HG03457 (cell line): ENCODE measurements around the gene PDZD2.
"Not testable (repeated sequence)": the region's sequence is repeated elsewhere in the genome, so short reads cannot be mapped to it uniquely, and the experiment has no call there.

ENCODE experiments used
- ATAC-seq: cut with Tn5 transposase; IDR thresholded peaks from one replicate; pipeline ENCODE4 v1.9.1; 2021; ENCODE audit warnings: moderate number of reproducible peaks; ENCODE audit not compliant: unreplicated experiment

Gene PDZD2

DNA sequence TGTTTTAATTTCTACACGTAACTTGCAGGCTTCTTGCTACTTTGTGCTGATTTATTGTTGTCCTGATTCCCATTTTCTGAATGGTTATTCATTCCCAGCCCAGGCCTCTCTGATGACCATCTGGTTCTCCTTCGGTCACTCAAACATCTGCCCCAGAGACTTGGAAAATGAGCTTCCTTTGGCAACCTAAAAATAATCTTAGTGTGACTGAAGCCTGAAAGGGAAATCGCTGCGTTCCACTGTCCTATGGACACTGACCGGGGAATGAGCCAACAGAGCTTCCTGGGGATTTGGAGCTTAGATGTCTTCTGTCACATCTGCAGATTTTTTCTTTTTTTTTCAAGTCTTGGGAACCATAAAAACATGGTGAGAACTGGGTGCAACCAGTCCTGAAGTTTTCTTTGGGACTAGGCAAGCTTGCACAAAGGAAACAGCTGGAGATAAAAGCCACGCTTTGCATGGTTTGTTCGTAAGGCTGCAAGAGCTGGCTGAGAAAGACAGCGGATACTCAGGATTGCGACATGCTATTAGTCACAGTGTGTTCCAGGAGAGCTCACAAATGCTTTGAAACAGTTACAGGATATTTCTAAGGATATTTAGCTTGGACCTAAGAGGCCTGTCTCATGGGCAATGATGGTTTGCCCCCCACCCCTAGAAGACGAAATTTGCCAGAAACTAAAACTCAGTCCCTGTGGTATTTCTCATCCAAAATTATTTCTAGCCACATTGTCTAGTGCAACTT is 389.0 kb downstream of the PDZD2 start:
- no peak for ATAC-seq

DNA sequence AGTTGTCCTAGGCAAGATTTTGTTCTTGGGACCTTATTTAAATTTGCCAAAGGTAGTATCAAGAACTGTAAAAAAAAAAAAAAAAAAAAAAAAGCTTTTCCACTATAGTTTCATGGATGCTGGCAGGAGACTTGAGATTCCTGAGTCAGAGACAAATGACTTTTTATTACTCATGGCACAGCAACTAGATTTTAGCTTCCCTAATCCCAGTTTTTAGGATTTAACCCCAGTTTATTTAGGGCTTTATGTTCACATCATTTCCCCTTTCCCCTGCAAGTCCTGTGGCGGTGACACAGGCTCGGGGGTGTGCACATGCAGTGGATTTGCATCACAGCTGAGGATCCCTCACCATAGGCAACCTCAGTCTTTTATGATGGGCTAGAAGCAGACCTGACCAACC is 390.3 kb downstream of the PDZD2 start:
- no peak for ATAC-seq

DNA sequence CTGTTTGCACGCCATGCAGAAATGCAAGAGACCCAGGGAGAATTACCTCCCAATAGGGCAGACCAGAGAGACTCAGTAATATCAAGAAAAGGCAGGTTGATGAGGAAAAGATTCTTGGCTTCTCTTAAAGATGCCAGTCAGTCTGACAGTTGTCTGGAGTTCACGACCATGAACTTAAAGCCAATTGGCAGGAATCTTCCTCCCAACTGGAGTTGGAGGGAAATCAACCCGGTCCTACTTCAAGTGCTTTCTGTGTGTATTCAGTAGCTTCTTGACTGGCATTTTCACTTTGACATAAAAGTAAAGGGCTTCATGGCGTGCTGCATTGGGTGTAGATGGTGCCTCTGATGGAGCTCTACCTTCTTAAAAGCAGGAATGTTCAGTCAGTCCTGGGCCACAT is 390.9 kb downstream of the PDZD2 start:
- no peak for ATAC-seq

DNA sequence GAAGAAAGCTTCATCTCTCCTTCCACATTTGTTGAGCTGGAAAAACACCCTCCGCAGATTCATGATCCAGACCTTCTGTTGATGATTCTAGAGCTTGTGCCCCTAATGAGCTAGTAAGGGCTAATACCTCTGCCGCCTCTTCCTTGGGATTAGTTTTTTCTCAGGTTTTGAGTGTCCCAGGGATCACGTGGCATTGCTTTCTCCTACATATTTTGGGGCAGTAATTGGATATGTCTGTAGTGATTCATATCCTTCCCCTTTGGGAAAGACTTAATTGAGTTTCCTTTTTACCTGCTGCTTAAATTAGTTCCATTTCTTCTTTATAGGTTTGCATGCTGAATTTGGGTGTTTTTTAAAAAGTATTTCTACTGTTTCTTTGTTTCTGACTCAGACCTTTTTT is 391.3 kb downstream of the PDZD2 start:
- no peak for ATAC-seq

DNA sequence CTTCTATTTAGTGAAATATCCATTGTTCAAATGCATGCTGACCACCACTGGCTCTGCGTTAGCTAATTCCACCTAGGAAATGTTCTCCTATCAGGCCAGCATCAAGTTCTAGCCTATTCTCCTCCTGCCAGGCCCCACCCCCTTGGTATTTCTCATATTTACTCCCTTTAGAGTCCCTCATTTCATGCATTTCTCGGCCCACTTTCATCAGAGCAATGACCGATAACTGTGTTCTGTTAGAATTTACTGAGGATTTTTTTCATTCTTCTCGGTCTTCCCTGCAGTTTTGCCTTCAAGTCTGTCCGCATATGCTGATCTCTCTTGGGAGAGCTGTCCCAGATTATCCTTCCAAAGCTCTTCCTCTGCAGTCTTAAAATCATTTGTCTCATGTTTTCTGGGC is 391.8 kb downstream of the PDZD2 start:
- no peak for ATAC-seq

DNA sequence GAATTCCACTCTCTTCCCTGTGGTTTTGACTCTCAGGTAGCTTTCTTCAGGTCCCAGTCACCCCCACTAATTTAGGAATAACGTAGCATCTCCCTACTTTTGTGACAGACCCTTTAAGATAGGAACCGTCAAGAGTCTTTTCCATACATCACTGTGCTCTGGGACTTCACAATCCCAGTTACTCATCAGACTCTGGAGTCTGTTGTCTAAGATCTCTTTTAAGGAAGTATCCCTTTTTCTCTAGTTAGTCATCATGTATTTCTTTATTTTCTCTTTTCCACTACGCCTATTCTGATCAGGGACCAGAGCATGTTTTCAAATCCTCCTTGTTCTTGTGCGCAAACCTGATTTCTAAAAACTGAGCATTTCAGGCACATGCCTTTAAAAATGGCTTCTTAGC is 392.2 kb downstream of the PDZD2 start:
- no peak for ATAC-seq

DNA sequence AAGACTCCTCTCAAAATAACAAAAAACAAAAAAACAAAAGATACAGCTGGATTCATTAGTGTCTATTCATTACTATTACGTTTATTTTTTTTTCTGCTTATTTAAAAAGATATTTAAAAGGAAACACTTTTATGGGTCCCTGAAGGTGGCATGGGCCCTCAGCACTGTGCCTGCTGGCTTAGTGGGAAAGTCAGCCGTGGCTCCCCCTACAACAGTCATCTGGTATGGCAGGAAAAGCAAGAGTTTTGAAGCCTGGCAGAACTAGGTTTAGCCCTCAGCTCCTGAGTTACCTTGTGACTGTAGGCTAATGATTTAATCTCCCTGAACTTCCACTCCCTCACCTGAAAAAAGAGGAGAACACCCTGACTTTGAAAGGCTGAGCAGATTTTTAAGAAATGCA is 399.6 kb downstream of the PDZD2 start:
- no peak for ATAC-seq

DNA sequence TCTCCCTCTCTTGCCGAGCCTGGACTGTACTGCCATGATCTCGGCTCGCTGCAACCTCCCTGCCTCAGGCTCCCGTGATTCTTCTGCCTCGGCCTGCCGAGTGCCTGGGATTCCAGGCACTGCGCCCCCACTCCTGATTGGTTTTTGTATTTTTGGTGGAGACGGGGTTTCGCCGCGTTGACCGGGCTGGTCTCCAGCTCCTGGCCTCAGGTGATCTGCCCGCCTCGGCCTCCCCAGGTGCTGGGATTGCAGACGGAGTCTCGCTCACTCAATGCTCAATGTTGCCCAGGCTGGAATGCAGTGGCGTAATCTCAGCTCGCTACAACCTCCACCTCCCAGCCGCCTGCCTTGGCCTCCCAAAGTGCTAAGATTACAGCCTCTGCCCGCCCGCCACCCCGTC is 400.2 kb downstream of the PDZD2 start:
- not testable (repeated sequence) for ATAC-seq

DNA sequence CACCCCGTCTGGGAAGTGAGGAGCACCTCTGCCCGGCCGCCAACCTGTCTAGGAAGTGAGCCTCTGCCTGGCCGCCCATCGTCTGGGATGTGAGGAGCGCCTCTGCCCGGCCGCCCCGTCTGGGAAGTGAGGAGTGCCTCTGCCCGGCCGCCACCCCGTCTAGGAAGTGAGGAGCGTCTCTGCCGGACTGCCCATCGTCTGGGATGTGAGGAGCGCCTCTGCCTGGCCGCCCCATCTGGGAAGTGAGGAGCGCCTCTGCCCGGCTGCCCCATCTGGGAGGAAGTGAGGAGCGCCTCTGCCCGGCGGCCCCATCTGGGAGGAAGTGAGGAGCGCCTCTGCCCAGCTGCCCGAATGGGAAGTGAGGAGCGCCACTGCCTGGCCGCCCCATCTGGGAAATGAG is 400.7 kb downstream of the PDZD2 start:
- ATAC-seq = not testable (repeated sequence)

DNA sequence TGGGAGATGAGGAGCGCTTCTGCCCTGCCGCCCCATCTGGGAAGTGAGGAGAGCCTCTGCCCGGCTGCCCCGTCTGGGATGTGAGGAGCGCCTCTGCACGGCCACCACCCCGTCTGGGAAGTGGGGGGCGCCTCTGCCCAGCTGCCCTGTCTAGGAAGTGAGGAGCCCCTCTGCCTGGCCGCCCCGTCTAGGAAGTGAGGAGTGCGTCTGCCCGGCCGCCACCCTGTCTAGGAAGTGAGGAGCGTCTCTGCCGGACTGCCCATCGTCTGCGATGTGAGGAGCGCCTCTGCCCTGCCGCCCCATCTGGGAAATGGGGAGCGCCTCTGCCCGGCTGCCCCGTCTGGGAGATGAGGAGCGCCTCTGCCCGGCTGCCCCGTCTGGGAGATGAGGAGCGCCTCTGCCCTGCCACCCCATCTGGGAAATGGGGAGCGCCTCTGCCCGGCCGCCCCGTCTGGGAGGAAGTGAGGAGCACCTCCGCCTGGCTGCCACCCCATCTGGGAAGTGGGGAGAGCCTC is 401.3 kb downstream of the PDZD2 start:
- not testable (repeated sequence) for ATAC-seq

DNA sequence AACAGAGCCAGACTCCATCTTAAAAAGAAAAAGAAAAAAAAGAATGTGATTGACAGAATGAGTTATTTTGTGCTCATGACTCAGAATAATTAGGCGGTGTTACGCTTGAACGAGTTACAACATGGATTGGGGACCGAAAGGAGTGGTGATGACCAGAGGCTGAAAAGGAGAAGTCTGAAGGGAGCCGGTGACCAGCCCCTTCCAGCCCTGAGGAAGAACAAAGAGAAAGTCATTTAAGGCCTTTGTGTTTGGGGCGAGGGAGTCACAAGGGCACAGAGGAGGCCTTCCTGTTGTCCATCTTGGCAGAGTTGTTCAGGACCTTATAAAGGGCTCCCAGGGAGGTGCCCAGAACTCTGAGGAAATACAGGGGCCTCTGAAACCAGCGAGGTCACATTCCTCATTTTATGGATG is 403.6 kb downstream of the PDZD2 start:
- no peak for ATAC-seq

DNA sequence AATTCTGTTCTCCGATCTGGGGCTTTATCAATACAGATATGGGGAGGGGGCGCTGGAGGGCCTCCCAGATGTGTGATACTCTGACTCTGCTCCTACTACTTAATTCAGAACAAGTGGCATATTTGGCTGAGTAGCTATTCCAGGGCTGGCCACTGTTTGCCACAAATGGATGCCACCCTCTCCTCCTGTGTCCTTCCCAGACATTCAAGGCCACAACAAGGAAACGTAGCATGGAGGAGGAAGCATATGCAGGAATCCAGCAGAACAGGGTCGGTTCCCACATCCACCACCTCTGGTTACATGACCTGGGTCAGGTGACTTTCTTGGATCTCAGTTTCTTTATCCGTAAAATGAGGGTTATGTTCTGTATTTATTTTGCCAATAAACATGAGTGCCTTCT is 404.2 kb downstream of the PDZD2 start:
- ATAC-seq = no peak

DNA sequence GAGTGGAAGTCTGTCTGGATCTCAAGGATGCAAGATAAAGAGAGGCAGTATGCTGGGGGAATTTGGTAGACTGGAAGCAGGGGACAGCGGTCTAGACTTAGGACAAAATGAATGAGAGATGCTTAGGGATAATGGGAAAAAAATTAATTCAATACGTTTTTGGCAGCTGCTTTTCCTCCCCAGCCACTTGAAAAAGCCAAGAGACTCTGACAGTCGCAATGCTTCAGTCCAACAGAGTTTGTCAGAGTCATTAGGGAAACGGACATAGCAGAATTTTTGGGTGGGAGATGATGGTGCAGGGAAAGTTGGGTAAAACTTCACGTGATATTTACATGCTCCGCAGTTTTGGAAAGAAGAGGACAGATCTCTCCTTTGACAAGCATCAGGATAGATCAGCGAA is 405.5 kb downstream of the PDZD2 start:
- ATAC-seq = no peak

DNA sequence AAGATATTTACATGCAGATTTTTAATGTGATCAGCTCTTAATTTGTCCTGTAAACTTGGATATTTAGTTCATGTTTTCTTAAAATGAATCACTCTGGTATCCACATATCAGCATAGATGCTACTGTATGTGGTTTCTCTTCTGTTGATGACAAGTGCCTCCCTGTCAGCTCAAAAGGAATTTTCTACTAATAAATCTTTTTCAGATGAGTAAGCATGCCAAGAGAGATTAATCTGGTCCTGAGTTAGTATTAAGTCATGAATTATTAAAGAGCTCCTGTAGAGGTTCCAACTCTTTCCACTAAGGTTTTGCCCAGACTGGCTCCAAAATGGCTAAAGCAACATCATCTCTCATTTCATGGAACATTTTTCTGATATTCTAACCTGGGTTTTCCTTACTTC is 406.0 kb downstream of the PDZD2 start:
- no peak for ATAC-seq

DNA sequence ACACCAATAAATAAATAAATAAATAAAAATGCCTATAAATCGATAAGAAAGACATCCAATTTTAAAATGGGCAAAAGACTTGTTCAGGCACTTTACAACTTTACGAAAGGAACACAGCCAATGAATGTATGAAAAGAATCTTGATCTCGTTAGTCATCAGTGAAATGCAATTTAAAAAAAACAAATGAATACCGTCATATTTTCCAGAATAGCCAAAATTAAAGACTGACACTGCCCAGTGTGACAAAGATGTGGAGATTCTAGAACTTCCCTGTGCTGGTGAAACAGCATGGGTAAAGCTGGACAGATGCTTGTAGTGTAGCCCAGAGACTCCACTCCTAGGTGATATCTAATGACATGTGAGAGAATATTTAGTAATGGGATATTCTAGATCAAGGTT is 408.1 kb downstream of the PDZD2 start:
- no peak for ATAC-seq

DNA sequence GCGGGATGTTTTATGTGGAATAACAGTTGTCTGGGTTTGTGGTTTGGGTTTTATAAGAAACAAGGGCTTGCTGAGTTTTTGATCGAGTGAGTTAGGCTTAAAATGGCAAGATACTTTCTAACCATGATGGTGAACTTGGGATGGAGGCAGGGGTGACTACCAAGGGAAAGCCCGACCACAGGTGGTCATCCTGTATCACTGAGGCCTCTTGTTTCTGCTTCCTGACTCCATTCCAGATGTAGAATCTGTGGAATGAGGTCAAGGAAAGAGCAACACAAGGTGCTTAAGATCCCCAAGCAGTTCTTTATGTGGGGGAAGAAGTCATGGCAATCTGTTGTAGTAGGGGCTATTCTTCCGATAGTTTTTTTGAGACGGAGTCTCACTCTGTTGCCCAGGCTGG is 412.9 kb downstream of the PDZD2 start:
- ATAC-seq = no peak

DNA sequence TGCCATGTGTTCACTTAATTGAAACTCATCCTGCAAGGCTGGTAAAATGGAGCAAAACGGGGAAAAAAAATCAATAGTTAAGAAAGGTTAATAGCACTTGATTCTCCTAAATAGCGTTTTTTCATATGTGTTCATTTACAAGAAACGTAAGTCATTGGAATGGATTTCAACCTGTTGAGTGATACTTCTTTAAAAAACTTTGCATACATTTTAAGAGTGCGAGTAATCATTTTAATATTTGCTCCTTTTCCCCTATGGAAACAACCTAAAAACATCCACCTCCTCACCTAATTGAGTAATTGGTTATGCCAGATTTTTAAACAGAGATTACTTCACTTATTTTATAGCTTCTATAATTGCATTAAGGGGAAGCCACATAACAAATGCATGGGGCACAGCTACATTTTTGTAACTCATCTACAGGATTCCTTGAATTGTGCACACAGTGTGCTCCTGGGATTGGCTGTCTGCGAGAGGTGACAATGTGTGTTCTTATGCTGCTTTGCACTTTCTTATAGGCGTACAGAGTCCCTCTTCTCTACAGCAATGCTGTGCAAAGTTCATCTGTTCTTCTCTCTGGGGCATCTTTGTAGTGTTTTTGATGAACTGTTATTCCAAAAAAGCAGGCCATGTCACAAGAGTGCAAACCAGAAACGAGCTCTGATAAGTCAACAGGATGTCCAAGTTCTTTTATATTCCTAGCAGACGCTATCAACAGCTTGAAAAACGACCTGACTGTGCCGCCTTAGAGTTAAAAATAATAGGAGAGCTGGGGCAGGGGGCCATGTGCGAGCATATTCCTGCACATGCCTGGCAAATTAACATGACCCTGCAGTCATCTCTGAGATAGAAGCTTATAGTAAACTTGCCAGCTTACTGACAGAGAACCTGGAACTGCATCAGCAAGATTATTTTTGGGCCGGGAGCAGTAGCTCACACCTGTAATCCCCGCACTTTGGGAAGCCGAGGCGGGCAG is 417.2 kb downstream of the PDZD2 start:
- no peak for ATAC-seq

DNA sequence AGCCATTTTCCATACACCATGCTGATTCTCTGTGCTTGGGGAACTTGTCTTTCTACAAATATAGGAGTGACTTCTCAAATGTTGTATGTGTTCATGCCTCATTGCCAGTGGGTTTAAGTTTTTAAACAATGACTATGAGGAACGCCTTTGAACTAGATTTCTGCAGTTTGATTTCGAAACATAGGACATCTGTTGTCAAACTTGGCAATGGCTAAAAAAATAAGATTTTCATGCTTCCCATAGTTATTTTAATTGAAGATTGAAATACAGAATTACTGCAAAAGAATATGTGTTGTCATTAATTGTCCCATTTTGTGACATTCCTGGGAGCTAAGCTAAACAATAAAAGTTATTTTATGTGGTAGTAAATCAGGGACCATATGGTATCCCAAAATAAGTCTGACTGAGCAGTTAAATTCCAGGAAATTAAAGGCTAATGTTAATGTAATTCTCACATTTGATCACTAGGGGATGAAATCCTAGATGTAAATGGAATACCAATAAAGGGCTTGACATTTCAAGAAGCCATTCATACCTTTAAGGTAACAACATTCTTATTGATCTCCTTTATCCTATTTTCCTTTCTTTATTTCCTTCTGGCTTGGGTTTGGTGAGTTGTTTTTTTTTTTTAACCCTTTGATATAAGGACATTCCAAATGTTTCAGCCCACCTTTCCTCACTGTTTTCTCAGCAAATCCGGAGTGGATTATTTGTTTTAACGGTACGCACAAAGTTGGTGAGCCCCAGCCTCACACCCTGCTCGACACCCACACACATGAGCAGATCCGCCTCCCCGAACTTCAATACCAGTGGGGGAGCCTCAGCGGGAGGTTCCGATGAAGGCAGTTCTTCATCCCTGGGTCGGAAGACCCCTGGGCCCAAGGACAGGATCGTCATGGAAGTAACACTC is 418.5 kb downstream of the PDZD2 start:
- no peak for ATAC-seq

DNA sequence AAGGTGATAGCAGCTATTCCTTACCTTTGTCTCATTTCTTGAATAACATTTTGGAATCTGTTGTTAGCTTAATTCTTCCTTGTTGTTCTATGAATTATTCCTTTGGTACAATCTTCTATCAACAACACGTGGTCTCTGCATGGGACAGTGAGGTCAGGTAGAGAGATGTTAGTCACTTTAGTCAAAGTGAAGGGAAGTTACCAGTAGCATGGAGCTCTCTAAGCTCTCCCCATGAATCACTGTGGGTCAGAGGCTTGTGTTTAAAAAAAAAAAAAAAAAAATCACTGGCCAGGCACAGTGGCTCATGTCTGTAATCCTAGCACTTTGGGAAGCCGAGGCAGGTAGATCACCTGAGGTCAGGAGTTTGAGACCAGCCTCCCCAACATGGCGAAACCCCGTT is 419.2 kb downstream of the PDZD2 start:
- no peak for ATAC-seq

DNA sequence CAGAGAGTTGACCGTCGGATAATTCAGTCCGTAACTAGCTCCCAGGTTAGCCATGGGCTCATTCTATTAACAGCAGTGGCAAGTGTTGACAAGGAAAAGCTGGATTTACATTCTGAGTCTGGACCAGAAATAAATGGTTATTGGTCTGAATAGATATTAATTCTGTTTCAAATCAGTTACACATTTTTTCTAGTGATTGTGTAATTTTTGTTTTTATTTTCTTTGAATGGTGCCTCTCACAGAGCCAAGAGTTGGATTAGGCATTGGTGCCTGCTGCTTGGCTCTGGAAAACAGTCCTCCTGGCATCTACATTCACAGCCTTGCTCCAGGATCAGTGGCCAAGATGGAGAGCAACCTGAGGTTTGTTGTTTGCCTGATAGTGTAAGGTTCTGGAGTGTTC is 420.1 kb downstream of the PDZD2 start:
- ATAC-seq = no peak
